Upper lobe of left lung (tissue), 6 donors: Measurements from ENCODE around the gene KAT2A. TPM values are rescaled to one million over a fixed set of nuclear protein-coding genes. Genes with fewer than 3 reads are reported as not detected.

Source experiments
- ATAC-seq, 2 donors: fragments of 200-7000 bp; cut with Tn5 transposase; one replicate each; pipeline ENCODE4 v1.9.1; 2022; ENCODE audit warnings: mild to moderate bottlenecking in 2 of 2, moderate library complexity in 2 of 2; ENCODE audit not compliant: low FRiP score in 2 of 2
- DNase-seq, 2 donors: peaks; one replicate each; pipeline ENCODE4 v3.0.0-alpha.2; 2019 to 2020
- H3K27ac ChIP-seq, 4 donors: fragments of 200-600 bp; sonication (generic); one replicate each; pipeline ENCODE4 v1.5.1; 2016 to 2019
- H3K27me3 ChIP-seq, 4 donors: fragments of 200-600 bp; sonication (generic); one replicate each; pipeline ENCODE4 v1.5.1; 2017 to 2019
- H3K36me3 ChIP-seq, 4 donors: fragments of 200-600 bp; sonication (generic); one replicate each; pipeline ENCODE4 v1.5.1; 2016 to 2019
- H3K4me1 ChIP-seq, 4 donors: fragments of 200-600 bp; sonication (generic); one replicate each; pipeline ENCODE4 v1.5.1; 2018 to 2019
- H3K4me3 ChIP-seq, 4 donors: fragments of 200-600 bp; sonication (generic); one replicate each; pipeline ENCODE4 v1.5.1; 2017 to 2019; ENCODE audit warnings: mild to moderate bottlenecking in 2 of 4, moderate library complexity in 1 of 4
- H3K9me3 ChIP-seq, 4 donors: fragments of 200-600 bp; sonication (generic); one replicate each; pipeline ENCODE4 v1.5.1; 2018 to 2019
- EP300 ChIP-seq, 4 donors: sonication (generic); formaldehyde crosslinking; IDR thresholded peaks; one replicate each; pipeline ENCODE4 v1.5.1; 2017; ENCODE audit warnings: antibody characterized with exemption in 4 of 4, control low read depth in 2 of 4
- POLR2A ChIP-seq, 4 donors: fragments of 450-650 bp; IDR thresholded peaks; one replicate each; pipeline ENCODE4 v1.5.1; 2016 to 2017; ENCODE audit warnings: antibody characterized with exemption in 4 of 4, mild to moderate bottlenecking in 2 of 4
- POLR2AphosphoS5 ChIP-seq, 2 donors: sonication (generic); formaldehyde crosslinking; IDR thresholded peaks; one replicate each; pipeline ENCODE4 v1.5.1; 2017; ENCODE audit warnings: antibody characterized with exemption in 2 of 2
- WGBS, 2 donors: methylation state at CpG; one replicate each; pipeline ENCODE4 v1.1.5; 2017 to 2018; 5-methylcytosine and 5-hydroxymethylcytosine counted together
- total RNA-seq, 6 donors: library from RNA; depleted of rRNA in 4 of 6; stranded (reverse); fragments of >200 nt in 4 of 6; gene quantifications; one replicate each; pipeline versions ENCODE4 v1.1.0 to v1.2.1, GENCODE V29; 2016 to 2021
- TF ChIP-seq, protein P1 (sequence below), 6 experiments: fragments of 450-650 bp in 4 of 6; fragments of 200-600 bp in 2 of 6; sonication (generic) in 2 of 6; IDR thresholded peaks; one replicate each; pipeline ENCODE4 v1.5.1; 2016 to 2019; ENCODE audit warnings: antibody characterized with exemption in 6 of 6
- donor health status: DM: no; HTN: no; CAD: no; lungs with moderate emphysema.
- donor health status: DM: no; HTN: yes; CAD: no; lungs with severe emphysema.

The KAT2A gene
- total RNA-seq, 6 donors from 2014 or later, result 17.0 to 116 (median 32.5) TPM

DNA sequence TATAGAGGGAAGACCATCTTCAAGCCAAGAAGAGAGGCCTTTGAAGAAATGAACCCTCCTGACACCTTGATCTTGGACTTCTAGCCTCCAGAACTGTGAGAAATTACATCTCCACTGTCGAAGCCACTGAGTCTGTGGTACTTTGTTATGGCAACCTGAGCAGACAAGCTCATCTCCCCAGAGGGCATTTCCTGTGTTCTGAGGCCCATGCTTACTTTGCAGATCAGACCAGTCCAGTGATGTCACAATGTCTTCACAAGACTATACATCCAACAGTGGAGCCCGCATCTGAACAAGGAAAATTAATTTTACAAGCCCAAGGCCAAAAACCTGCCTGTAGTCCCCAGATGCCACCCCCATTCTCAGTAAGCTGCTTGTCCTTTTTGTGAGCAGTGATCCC lies 56.0 kb downstream of the KAT2A start:
- no peaks in the 10 kb centered on the region for H3K36me3 ChIP-seq
- ATAC-seq (no peak), DNase-seq (no peak)
- WGBS, 2 donors, result 70 to 75% methylated on average over 2 of the region's 2 CpGs
- no peaks in the 10 kb centered on the region for H3K9me3 ChIP-seq
- no peak overlapping the region for H3K4me3 ChIP-seq
- no peak overlapping the region for H3K27ac ChIP-seq
- TF ChIP-seq, protein P1, sequence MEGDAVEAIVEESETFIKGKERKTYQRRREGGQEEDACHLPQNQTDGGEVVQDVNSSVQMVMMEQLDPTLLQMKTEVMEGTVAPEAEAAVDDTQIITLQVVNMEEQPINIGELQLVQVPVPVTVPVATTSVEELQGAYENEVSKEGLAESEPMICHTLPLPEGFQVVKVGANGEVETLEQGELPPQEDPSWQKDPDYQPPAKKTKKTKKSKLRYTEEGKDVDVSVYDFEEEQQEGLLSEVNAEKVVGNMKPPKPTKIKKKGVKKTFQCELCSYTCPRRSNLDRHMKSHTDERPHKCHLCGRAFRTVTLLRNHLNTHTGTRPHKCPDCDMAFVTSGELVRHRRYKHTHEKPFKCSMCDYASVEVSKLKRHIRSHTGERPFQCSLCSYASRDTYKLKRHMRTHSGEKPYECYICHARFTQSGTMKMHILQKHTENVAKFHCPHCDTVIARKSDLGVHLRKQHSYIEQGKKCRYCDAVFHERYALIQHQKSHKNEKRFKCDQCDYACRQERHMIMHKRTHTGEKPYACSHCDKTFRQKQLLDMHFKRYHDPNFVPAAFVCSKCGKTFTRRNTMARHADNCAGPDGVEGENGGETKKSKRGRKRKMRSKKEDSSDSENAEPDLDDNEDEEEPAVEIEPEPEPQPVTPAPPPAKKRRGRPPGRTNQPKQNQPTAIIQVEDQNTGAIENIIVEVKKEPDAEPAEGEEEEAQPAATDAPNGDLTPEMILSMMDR (IDR thresholded peaks at IDR 0.05), result no peak
- TF ChIP-seq POLR2AphosphoS5 (IDR thresholded peaks at IDR 0.05), result no peak
- no peak for TF ChIP-seq EP300 (IDR thresholded peaks at IDR 0.05)
- TF ChIP-seq POLR2A (IDR thresholded peaks at IDR 0.05), result no peak
- no peaks in the 10 kb centered on the region for H3K27me3 ChIP-seq
- H3K4me1 ChIP-seq, result peaks cover 0 to 9% (median 2%) of the 10 kb centered on the region in 4 donors

Other genes starting within 250 kb of the KAT2A start
- gene ACLY, start 202.4 kb downstream of the KAT2A start, total RNA-seq, result 100 to 1,000 TPM in 2 of 6 donors, 10 to 100 TPM in 4; 41.9 to 132 (median 84.6) TPM
- 10 to 100 TPM in 2 of 6 donors, 1 to 10 TPM in 4; 1.2 to 16.9 (median 4.8) TPM for gene ODAD4, start 190.8 kb downstream of the KAT2A start, total RNA-seq
- gene CNP, start 154.6 kb downstream of the KAT2A start, total RNA-seq, result 10 to 100 TPM; 33.4 to 62.3 (median 45.3) TPM
- 100 to 1,000 TPM in 1 of 6 donors, 10 to 100 TPM in 5; 53.2 to 109 (median 73.5) TPM for gene DNAJC7, start 103.9 kb downstream of the KAT2A start, total RNA-seq
- gene NKIRAS2, start 101.3 kb downstream of the KAT2A start, total RNA-seq, result 10 to 100 TPM; 27.2 to 36.6 (median 31.0) TPM
- 1 to 10 TPM; 1.1 to 5.2 (median 2.3) TPM for gene C17orf113, start 70.8 kb downstream of the KAT2A start, total RNA-seq
- 1 to 10 TPM in 2 of 6 donors, under 1 TPM in 4; 0.30 to 2.1 (median 0.44) TPM for gene ZNF385C, start 22.9 kb downstream of the KAT2A start, total RNA-seq
- gene DHX58, start 8.7 kb downstream of the KAT2A start, total RNA-seq, result 10 to 100 TPM; 15.8 to 56.6 (median 32.6) TPM
- 1 to 10 TPM in 1 of 6 donors, under 1 TPM in 1, not detected in 4; 0.15 to 1.0 TPM for gene HSPB9, start 1.4 kb upstream of the KAT2A start, total RNA-seq
- gene RAB5C, start 33.6 kb upstream of the KAT2A start, total RNA-seq, result 100 to 1,000 TPM in 3 of 6 donors, 10 to 100 TPM in 3; 57.6 to 183 (median 133) TPM
- gene KCNH4, start 59.8 kb upstream of the KAT2A start, total RNA-seq, result under 1 TPM in 2 of 6 donors, not detected in 4; under 0.01 to 0.27 TPM
- gene HCRT, start 64.1 kb upstream of the KAT2A start, total RNA-seq, result not detected
- 10 to 100 TPM; 24.3 to 40.9 (median 33.0) TPM for gene GHDC, start 73.1 kb upstream of the KAT2A start, total RNA-seq
- 100 to 1,000 TPM in 1 of 6 donors, 10 to 100 TPM in 5; 48.6 to 115 (median 66.3) TPM for gene STAT5B, start 155.0 kb upstream of the KAT2A start, total RNA-seq
- gene STAT5A, start 167.1 kb upstream of the KAT2A start, total RNA-seq, result 100 to 1,000 TPM in 1 of 6 donors, 10 to 100 TPM in 5; 33.7 to 119 (median 70.3) TPM